Measurements from ENCODE around the gene TRANK1.

TRANK1 gene

GRCh38 chr3:36871379-36872126, 73.3 kb downstream of the TRANK1 start:
- TF ChIP-seq REST (IDR thresholded peaks at IDR 0.05; ENCODE audit: insufficient read depth in 1 of 2, low read depth in 2 of 2, low read length in 2 of 2) (no peak), SIN3A (IDR thresholded peaks at IDR 0.05; ENCODE audit: borderline replicate concordance, insufficient read depth, low read length) (no peak), POLR2AphosphoS5 (IDR thresholded peaks at IDR 0.05; ENCODE audit: low read depth, low read length) (no peak), FOXP2 (optimal IDR thresholded peaks at IDR 0.05; ENCODE audit: borderline replicate concordance, extremely low read depth, extremely low read length, insufficient read depth) (no peak), TAF1 (IDR thresholded peaks at IDR 0.05; ENCODE audit: borderline replicate concordance, insufficient read depth, low read length) (no peak)

GRCh38 chr3:36868614-36869436, 76.0 kb downstream of the TRANK1 start:
- TF ChIP-seq POLR2AphosphoS5 (IDR thresholded peaks at IDR 0.05; ENCODE audit: low read depth, low read length) (no peak), SIN3A (IDR thresholded peaks at IDR 0.05; ENCODE audit: borderline replicate concordance, insufficient read depth, low read length) (no peak), TAF1 (IDR thresholded peaks at IDR 0.05; ENCODE audit: borderline replicate concordance, insufficient read depth, low read length) (no peak), FOXP2 (optimal IDR thresholded peaks at IDR 0.05; ENCODE audit: borderline replicate concordance, extremely low read depth, extremely low read length, insufficient read depth) (no peak), REST (IDR thresholded peaks at IDR 0.05; ENCODE audit: insufficient read depth in 1 of 2, low read depth in 2 of 2, low read length in 2 of 2) (no peak)

- TF ChIP-seq FOXP2 (optimal IDR thresholded peaks at IDR 0.05; ENCODE audit: borderline replicate concordance, extremely low read depth, extremely low read length, insufficient read depth) (no peak), REST (IDR thresholded peaks at IDR 0.05; ENCODE audit: insufficient read depth in 1 of 2, low read depth in 2 of 2, low read length in 2 of 2) (no peak), TAF1 (IDR thresholded peaks at IDR 0.05; ENCODE audit: borderline replicate concordance, insufficient read depth, low read length) (no peak), POLR2AphosphoS5 (IDR thresholded peaks at IDR 0.05; ENCODE audit: low read depth, low read length) (no peak), SIN3A (IDR thresholded peaks at IDR 0.05; ENCODE audit: borderline replicate concordance, insufficient read depth, low read length) (no peak)
Observed at GRCh38 chr3:36867810-36868209, 77.0 kb downstream of the TRANK1 start.

GRCh38 chr3:36866368-36866767, 78.5 kb downstream of the TRANK1 start:
- no peak for TF ChIP-seq FOXP2 (optimal IDR thresholded peaks at IDR 0.05; ENCODE audit: borderline replicate concordance, extremely low read depth, extremely low read length, insufficient read depth)
- TF ChIP-seq REST (IDR thresholded peaks at IDR 0.05; ENCODE audit: insufficient read depth in 1 of 2, low read depth in 2 of 2, low read length in 2 of 2) = no peak
- no peak for TF ChIP-seq TAF1 (IDR thresholded peaks at IDR 0.05; ENCODE audit: borderline replicate concordance, insufficient read depth, low read length)
- no peak for TF ChIP-seq POLR2AphosphoS5 (IDR thresholded peaks at IDR 0.05; ENCODE audit: low read depth, low read length)
- TF ChIP-seq SIN3A (IDR thresholded peaks at IDR 0.05; ENCODE audit: borderline replicate concordance, insufficient read depth, low read length) = no peak

All from PFSK-1 (cell line).